K562 (cell line): ENCODE measurements around the gene ZMIZ1. TPM values are rescaled to one million over a fixed set of nuclear protein-coding genes. Genes with fewer than 3 reads are reported as not detected.

Experiments used
- ARID1B ChIP-seq: fragments of 450-650 bp; IDR thresholded peaks from 2 replicates; pipeline ENCODE4 v1.6.1; 2016; ENCODE audit warnings: antibody characterized with exemption, mild to moderate bottlenecking, inconsistent platforms
- CBFB ChIP-seq: sonication (generic); formaldehyde crosslinking; IDR thresholded peaks from 2 replicates; pipeline ENCODE4 v1.4.0; 2020; ENCODE audit warnings: mild to moderate bottlenecking, missing genetic modification reagents
- GATAD2A ChIP-seq: fragments of 450-650 bp; IDR thresholded peaks from 2 replicates; pipeline ENCODE4 v1.6.1; 2017
- HDAC3 ChIP-seq: fragments of 450-650 bp; IDR thresholded peaks from 2 replicates; pipeline ENCODE4 v1.6.1; 2018; ENCODE audit warnings: borderline replicate concordance, mild to moderate bottlenecking, moderate library complexity; ENCODE audit not compliant: partially characterized antibody
- ID3 ChIP-seq, 2 experiments: fragments of 250-450 bp in 1 of 2; fragments of 450-650 bp in 1 of 2; sonication (Bioruptor Pico) in 1 of 2; IDR thresholded peaks; 2 replicates each; pipeline versions ENCODE4 v1.6.1 to v1.8.0; 2016 to 2021; ENCODE audit warnings: mild to moderate bottlenecking in 2 of 2, moderate library complexity in 2 of 2, missing compliant biosample characterization in 1 of 2, missing genetic modification characterization in 1 of 2
- IFI16 ChIP-seq: fragments of 250-450 bp; sonication (Bioruptor Pico); IDR thresholded peaks from 2 replicates; pipeline ENCODE4 v2.1.2; 2022; ENCODE audit warnings: mild to moderate bottlenecking, inconsistent platforms
- KLF10 ChIP-seq: fragments of 250-450 bp; sonication (Bioruptor Pico); IDR thresholded peaks from 2 replicates; pipeline ENCODE4 v1.6.1; 2021; ENCODE audit warnings: matching md5 sums
- MTA1 ChIP-seq: fragments of 450-650 bp; IDR thresholded peaks from 2 replicates; pipeline ENCODE4 v1.6.1; 2017; ENCODE audit warnings: borderline replicate concordance
- NFE2L1 ChIP-seq: fragments of 450-650 bp; IDR thresholded peaks from 2 replicates; pipeline ENCODE4 v1.6.1; 2016; ENCODE audit warnings: missing genetic modification characterization, low read depth, mild to moderate bottlenecking, missing compliant biosample characterization, moderate library complexity, borderline replicate concordance
- NFIC ChIP-seq: fragments of 450-650 bp; IDR thresholded peaks from 2 replicates; pipeline ENCODE4 v1.6.1; 2017; ENCODE audit warnings: mild to moderate bottlenecking, inconsistent platforms
- PCBP1 ChIP-seq: fragments of 200-400 bp; formaldehyde crosslinking; IDR thresholded peaks from 2 replicates; pipeline ENCODE4 v1.6.1; 2018; ENCODE audit warnings: mild to moderate bottlenecking, low read depth, low read length; ENCODE audit not compliant: poor library complexity, severe bottlenecking
- PHF8 ChIP-seq: fragments of 200-600 bp; sonication (generic); IDR thresholded peaks from 2 replicates; pipeline ENCODE4 v1.6.1; 2012; ENCODE audit warnings: mixed run types, mild to moderate bottlenecking, inconsistent platforms, low read length, moderate library complexity, borderline replicate concordance
- PREB ChIP-seq: sonication (generic); formaldehyde crosslinking; IDR thresholded peaks from 2 replicates; pipeline ENCODE4 v1.8.1; 2023; ENCODE audit warnings: mild to moderate bottlenecking, missing genetic modification reagents
- SIRT6 ChIP-seq: IDR thresholded peaks from one replicate; pipeline ENCODE4 v1.6.1; 2012; ENCODE audit warnings: low read depth, mild to moderate bottlenecking, control low read depth, inconsistent platforms, low read length, moderate library complexity
- TRIM25 ChIP-seq: fragments of 450-650 bp; IDR thresholded peaks from 2 replicates; pipeline ENCODE4 v1.7.0; 2016; ENCODE audit warnings: borderline replicate concordance
- ZNF224 ChIP-seq: sonication (generic); formaldehyde crosslinking; IDR thresholded peaks from 2 replicates; pipeline ENCODE4 v1.8.0; 2022; ENCODE audit warnings: mild to moderate bottlenecking, missing genetic modification reagents
- ZNF740 ChIP-seq, 3 experiments: fragments of 200-800 bp in 1 of 3; sonication (Bioruptor generic) in 1 of 3; sonication (generic) in 1 of 3; formaldehyde crosslinking in 1 of 3; IDR thresholded peaks; 2 replicates each; pipeline versions ENCODE4 v1.6.1 to v1.8.0; 2016 to 2022; ENCODE audit warnings: mild to moderate bottlenecking in 2 of 3, missing compliant biosample characterization in 2 of 3, missing genetic modification characterization in 2 of 3, missing genetic modification reagents in 1 of 3
- polyA plus RNA-seq, 8 experiments: library from polyadenylated mRNA; depleted of rRNA in 4 of 8; stranded (reverse) in 5 of 8; unstranded in 3 of 8; fragments of >200 nt; fragmentation: Nextera tagmentation in 2 of 8; fragmentation: Illumina TruSeq in 1 of 8; extraction: Ambion mirVana in 2 of 8; extraction: Trizol in 1 of 8; gene quantifications; 2 replicates each; pipeline versions ENCODE4 v1.2.1 to v1.2.3, GENCODE V29; 2011 to 2014; ENCODE audit warnings: inconsistent platforms in 1 of 8, missing spikeins in 1 of 8
- total RNA-seq, 7 experiments: library from RNA; depleted of rRNA in 6 of 7; stranded (reverse); fragments of >200 nt in 6 of 7; fragmentation: Illumina TruSeq in 2 of 7; extraction: Trizol in 2 of 7; gene quantifications; 2 replicates each; pipeline versions ENCODE4 v1.2.1 to v1.2.3, GENCODE V29; 2011 to 2021; ENCODE audit warnings: low replicate concordance in 1 of 7
- TF ChIP-seq, protein P1 (sequence below): sonication (generic); formaldehyde crosslinking; IDR thresholded peaks from 2 replicates; pipeline ENCODE4 v1.5.0; 2020; ENCODE audit warnings: missing genetic modification reagents

Gene ZMIZ1
- total and polyA plus RNA-seq, 9 of the 15 experiments (the other 6 are each of a cell fraction or from before 2014, with no cell fraction given), result 1.0 to 37.3 (median 4.3) TPM

GRCh38 chr10:79195091-79195923, 126.5 kb downstream of the ZMIZ1 start (continued):
- TF ChIP-seq PREB (CRISPR knock-in tag), result peak; percentile 91; the same call in 1 of the 2 replicates
- TF ChIP-seq SIRT6, result no peak
- TF ChIP-seq MTA1, result no peak
- TF ChIP-seq NFE2L1 (tag), result no peak
- TF ChIP-seq ID3 (CRISPR knock-in tag; IDR thresholded peaks at IDR 0.05), result no peak
- TF ChIP-seq ID3 (tag; IDR thresholded peaks at IDR 0.05), result peak; percentile 28; the same call in 1 of the 2 replicates
- TF ChIP-seq IFI16 (CRISPR knock-in tag), result no peak
- no peak; the same call in 1 of the 2 replicates for TF ChIP-seq ZNF740 (CRISPR knock-in tag; IDR thresholded peaks at IDR 0.05)
- no peak for TF ChIP-seq ZNF740 (tag; IDR thresholded peaks at IDR 0.05)
- TF ChIP-seq HDAC3, result no peak
- no peak for TF ChIP-seq KLF10 (CRISPR knock-in tag)
- TF ChIP-seq PHF8, result no peak
- TF ChIP-seq ARID1B, result peak; percentile 30; the same call in 1 of the 2 replicates
- no peak for TF ChIP-seq ZNF224 (CRISPR knock-in tag)
- TF ChIP-seq PCBP1, result no peak
- TF ChIP-seq CBFB (CRISPR knock-in tag), result no peak
- peak; percentile 45 for TF ChIP-seq NFIC
- TF ChIP-seq, protein P1, sequence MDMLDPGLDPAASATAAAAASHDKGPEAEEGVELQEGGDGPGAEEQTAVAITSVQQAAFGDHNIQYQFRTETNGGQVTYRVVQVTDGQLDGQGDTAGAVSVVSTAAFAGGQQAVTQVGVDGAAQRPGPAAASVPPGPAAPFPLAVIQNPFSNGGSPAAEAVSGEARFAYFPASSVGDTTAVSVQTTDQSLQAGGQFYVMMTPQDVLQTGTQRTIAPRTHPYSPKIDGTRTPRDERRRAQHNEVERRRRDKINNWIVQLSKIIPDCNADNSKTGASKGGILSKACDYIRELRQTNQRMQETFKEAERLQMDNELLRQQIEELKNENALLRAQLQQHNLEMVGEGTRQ (CRISPR knock-in tag), result no peak
- no peak for TF ChIP-seq GATAD2A
- TF ChIP-seq TRIM25, result no peak
